Measurements from ENCODE around the gene ATG16L2.

Gene ATG16L2

GRCh38 chr11:72814286-72815109 lies at the start of gene ATG16L2:
Gene ATG16L2, plus strand, starts transcription at chr11:72814411. Its CDS starts 35 bp downstream, at chr11:72814446.
- peak; percentile 89 for DNase-seq

- no peak for DNase-seq
Observed at GRCh38 chr11:72764503-72764902, 49.7 kb upstream of the ATG16L2 start.

- no peak for DNase-seq
Observed at GRCh38 chr11:72766152-72766902, 47.9 kb upstream of the ATG16L2 start.

GRCh38 chr11:72767203-72768062 lies 46.8 kb upstream of the ATG16L2 start:
- no peak for DNase-seq

GRCh38 chr11:72768581-72768980 lies 45.6 kb upstream of the ATG16L2 start:
- no peak for DNase-seq

GRCh38 chr11:72769680-72770079 lies 44.5 kb upstream of the ATG16L2 start:
- no peak for DNase-seq

- no peak for DNase-seq
Observed at GRCh38 chr11:72770799-72771198, 43.4 kb upstream of the ATG16L2 start.

- DNase-seq, result no peak
Observed at GRCh38 chr11:72771507-72771906, 42.7 kb upstream of the ATG16L2 start.

GRCh38 chr11:72772059-72772458 lies 42.2 kb upstream of the ATG16L2 start:
- no peak for DNase-seq

GRCh38 chr11:72773291-72773690 lies 40.9 kb upstream of the ATG16L2 start:
- DNase-seq, result no peak

- DNase-seq, result no peak
Observed at GRCh38 chr11:72773696-72774095, 40.5 kb upstream of the ATG16L2 start.

GRCh38 chr11:72774499-72774898 lies 39.7 kb upstream of the ATG16L2 start:
- DNase-seq, result no peak

GRCh38 chr11:72775288-72776110 lies 38.7 kb upstream of the ATG16L2 start:
- DNase-seq, result no peak

GRCh38 chr11:72776117-72776843 lies 37.9 kb upstream of the ATG16L2 start:
- no peak for DNase-seq

- no peak for DNase-seq
Observed at GRCh38 chr11:72776844-72777754, 37.1 kb upstream of the ATG16L2 start.

GRCh38 chr11:72777755-72778278 lies 36.4 kb upstream of the ATG16L2 start:
- no peak for DNase-seq

- DNase-seq, result no peak
Observed at GRCh38 chr11:72778535-72779494, 35.4 kb upstream of the ATG16L2 start.

GRCh38 chr11:72779495-72780128 lies 34.6 kb upstream of the ATG16L2 start:
- no peak for DNase-seq
